CD14-positive monocyte (primary cell): ENCODE measurements around the gene FGF9. TPM values are rescaled to one million over a fixed set of nuclear protein-coding genes. Genes with fewer than 3 reads are reported as not detected.

Experiments
- DNase-seq, 3 donors: peaks; one replicate each; pipeline ENCODE4 v3.0.0-alpha.2; 2011 to 2022
- H2AFZ ChIP-seq: 2 replicates; pipeline ENCODE4 v1.6.0; 2012; ENCODE audit warnings: mild to moderate bottlenecking, low read depth, low read length, inconsistent platforms; ENCODE audit not compliant: insufficient read depth, poor library complexity, severe bottlenecking
- H3K27ac ChIP-seq, 2 donors: 1 replicate in 1 of 2; 2 replicates in 1 of 2; pipeline ENCODE4 v1.5.1; 2012 to 2013; ENCODE audit warnings: low read length in 2 of 2, control low read depth in 1 of 2, inconsistent platforms in 1 of 2, low read depth in 1 of 2, mild to moderate bottlenecking in 1 of 2
- H3K27me3 ChIP-seq, 2 donors: one replicate each; pipeline versions ENCODE4 v1.6.0 to v1.6.1; 2011 to 2013; ENCODE audit warnings: low read length in 2 of 2; ENCODE audit not compliant: control insufficient read depth in 2 of 2, insufficient read depth in 2 of 2
- H3K36me3 ChIP-seq, 2 donors: replicated peaks in 1 of 2; 1 replicate in 1 of 2; 2 replicates in 1 of 2; pipeline versions ENCODE4 v1.5.1 to v1.6.1; 2012 to 2013; ENCODE audit warnings: low read length in 2 of 2, control low read depth in 1 of 2, inconsistent platforms in 1 of 2, mild to moderate bottlenecking in 1 of 2; ENCODE audit not compliant: insufficient read depth in 2 of 2, control insufficient read depth in 1 of 2
- H3K4me1 ChIP-seq, 2 donors: 1 replicate in 1 of 2; 2 replicates in 1 of 2; pipeline versions ENCODE4 v1.5.1 to v1.6.1; 2012 to 2013; ENCODE audit warnings: low read length in 2 of 2, control low read depth in 1 of 2, inconsistent platforms in 1 of 2, mild to moderate bottlenecking in 1 of 2, moderate library complexity in 1 of 2; ENCODE audit not compliant: insufficient read depth in 2 of 2, control insufficient read depth in 1 of 2
- H3K4me2 ChIP-seq: replicated peaks from 2 replicates; pipeline ENCODE3; 2012; ENCODE audit warnings: low read length, moderate library complexity, mild to moderate bottlenecking; ENCODE audit not compliant: poor library complexity, severe bottlenecking; ENCODE audit errors: extremely low read depth
- H3K4me3 ChIP-seq, 3 experiments: fragments of 200-600 bp in 1 of 3; sonication (generic) in 1 of 3; replicated peaks in 1 of 3; 1 replicate in 2 of 3; 2 replicates in 1 of 3; pipeline ENCODE4 v1.5.1; 2011 to 2013; ENCODE audit warnings: low read length in 3 of 3, mild to moderate bottlenecking in 3 of 3, control low read depth in 2 of 3, low read depth in 2 of 3, inconsistent platforms in 1 of 3, moderate library complexity in 1 of 3
- H3K79me2 ChIP-seq: 2 replicates; pipeline ENCODE4 v1.6.0; 2012; ENCODE audit warnings: mild to moderate bottlenecking, control low read depth, inconsistent platforms, low read length, moderate library complexity; ENCODE audit not compliant: insufficient read depth
- H3K9ac ChIP-seq: 2 replicates; pipeline ENCODE4 v1.6.0; 2017; ENCODE audit warnings: low read length, mild to moderate bottlenecking; ENCODE audit not compliant: insufficient read depth, poor library complexity, severe bottlenecking
- H3K9me3 ChIP-seq, 2 donors: replicated peaks in 1 of 2; 1 replicate in 1 of 2; 2 replicates in 1 of 2; pipeline versions ENCODE4 v1.5.1 to v1.6.1; 2012 to 2013; ENCODE audit warnings: low read length in 2 of 2, control low read depth in 1 of 2; ENCODE audit not compliant: control insufficient read depth in 1 of 2, insufficient read depth in 1 of 2
- H4K20me1 ChIP-seq: 2 replicates; pipeline ENCODE4 v1.6.0; 2012; ENCODE audit warnings: mild to moderate bottlenecking, low read length, control low read depth, moderate library complexity; ENCODE audit not compliant: insufficient read depth
- H3K27ac Mint-ChIP-seq, 7 donors: one replicate each; pipeline ENCODE4 v1.8.0; 2020; ENCODE audit warnings: mild to moderate bottlenecking in 7 of 7, mixed read lengths in 7 of 7, moderate library complexity in 6 of 7, inconsistent platforms in 2 of 7
- H3K27me3 Mint-ChIP-seq, 3 donors: one replicate each; pipeline ENCODE4 v1.8.0; 2021 to 2022; ENCODE audit warnings: low read depth in 3 of 3, mild to moderate bottlenecking in 3 of 3, mixed read lengths in 3 of 3, moderate library complexity in 3 of 3, inconsistent platforms in 1 of 3
- H3K36me3 Mint-ChIP-seq, 2 donors: one replicate each; pipeline ENCODE4 v1.8.0; 2020; ENCODE audit warnings: mixed read lengths in 2 of 2, inconsistent platforms in 1 of 2, mild to moderate bottlenecking in 1 of 2
- H3K4me1 Mint-ChIP-seq: one replicate; pipeline ENCODE4 v1.8.0; 2020; ENCODE audit warnings: mild to moderate bottlenecking, mixed read lengths
- H3K4me3 Mint-ChIP-seq, 2 donors: one replicate each; pipeline ENCODE4 v1.8.0; 2020; ENCODE audit warnings: mild to moderate bottlenecking in 2 of 2, mixed read lengths in 2 of 2, moderate library complexity in 1 of 2
- H3K9me3 Mint-ChIP-seq, 7 donors: one replicate each; pipeline ENCODE4 v1.8.0; 2020 to 2022; ENCODE audit warnings: mixed read lengths in 7 of 7, mild to moderate bottlenecking in 6 of 7, moderate library complexity in 6 of 7, inconsistent platforms in 2 of 7
- CTCF ChIP-seq: fragments of 200-600 bp; IDR thresholded peaks from one replicate; pipeline ENCODE4 v1.8.0; 2022; ENCODE audit warnings: antibody characterized with exemption, mild to moderate bottlenecking
- WGBS: methylation state at CpG from one replicate; pipeline ENCODE4 v1.1.5; 2013; ENCODE audit warnings: missing lambda C conversion rate; ENCODE audit not compliant: insufficient coverage; 5-methylcytosine and 5-hydroxymethylcytosine counted together
- intact Hi-C, 2 donors: fragments of 100-400 bp; cut with micrococcal nuclease; formaldehyde crosslinking; loops; one replicate each; pipeline versions ENCODE4 v1.15.0 to v1.15.1; 2023
- polyA plus RNA-seq, 3 donors: library from polyadenylated mRNA; depleted of rRNA in 1 of 3; unstranded in 2 of 3; stranded (reverse) in 1 of 3; fragments of 300-500 nt in 2 of 3; fragments of >200 nt in 1 of 3; fragmentation: Illumina TruSeq in 2 of 3; gene quantifications; 1 replicate in 2 of 3; 2 replicates in 1 of 3; pipeline ENCODE4 v1.2.3, GENCODE V29; 2012 to 2021

FGF9 gene
- polyA plus RNA-seq, 3 donors, result 0.03 to 0.16 TPM; not detected in 1

- Mint-ChIP-seq H3K27me3 (peaks cover 9% of the 10 kb centered on the region in 3 donors), H3K36me3 (no peaks in the 10 kb centered on the region), H3K4me3 (no peak overlapping the region), H3K9me3 (no peaks in the 10 kb centered on the region), H3K4me1 (no peaks in the 10 kb centered on the region), H3K27ac (no peak overlapping the region)
- Histone ChIP-seq H3K27me3 (no peaks in the 10 kb centered on the region), H3K4me1 (no peaks in the 10 kb centered on the region), H3K9me3 (no peaks in the 10 kb centered on the region), H2AFZ (no peak overlapping the region), H3K36me3 (no peaks in the 10 kb centered on the region), H4K20me1 (no peaks in the 10 kb centered on the region), H3K79me2 (no peaks in the 10 kb centered on the region), H3K4me2 (no peak overlapping the region), H3K27ac (no peak overlapping the region), H3K4me3 (no peak overlapping the region), H3K9ac (no peak overlapping the region)
- DNase-seq, result no peak
- TF ChIP-seq CTCF, result no peak
- intact Hi-C loops, result no loop called here
- 96% methylated on average over 6 of the region's 10 CpGs for WGBS
Measured at GRCh38 chr13:21691500-21691899, 20.6 kb downstream of the FGF9 start.

GRCh38 chr13:21691928-21692327 is 21.1 kb downstream of the FGF9 start:
- Histone ChIP-seq H3K9me3 (no peaks in the 10 kb centered on the region), H2AFZ (no peak overlapping the region), H3K9ac (no peak overlapping the region), H3K27ac (no peak overlapping the region), H3K36me3 (no peaks in the 10 kb centered on the region), H3K4me3 (no peak overlapping the region), H4K20me1 (no peaks in the 10 kb centered on the region), H3K79me2 (no peaks in the 10 kb centered on the region), H3K4me2 (no peak overlapping the region), H3K4me1 (no peaks in the 10 kb centered on the region), H3K27me3 (no peaks in the 10 kb centered on the region)
- intact Hi-C loops, result no loop called here
- 96% methylated on average over 3 of the region's 5 CpGs for WGBS
- no peak for TF ChIP-seq CTCF
- Mint-ChIP-seq H3K9me3 (no peaks in the 10 kb centered on the region), H3K4me3 (no peak overlapping the region), H3K36me3 (no peaks in the 10 kb centered on the region), H3K27ac (no peak overlapping the region), H3K4me1 (no peaks in the 10 kb centered on the region), H3K27me3 (peaks cover 9% of the 10 kb centered on the region in 3 donors)
- DNase-seq, result no peak
